Thyroid gland (tissue), 4 donors: ENCODE data around the gene SHISA9.

Experiments used
- CTCF ChIP-seq, 6 experiments: fragments of 200-600 bp in 3 of 6; fragments of 450-650 bp in 3 of 6; sonication (generic) in 3 of 6; IDR thresholded peaks; one replicate each; pipeline ENCODE4 v1.5.1; 2016 to 2019; ENCODE audit warnings: antibody characterized with exemption in 6 of 6, mild to moderate bottlenecking in 2 of 6, inconsistent platforms in 1 of 6, moderate library complexity in 1 of 6
- POLR2A ChIP-seq, 2 donors: fragments of 450-650 bp; IDR thresholded peaks; one replicate each; pipeline ENCODE4 v1.6.1; 2017; ENCODE audit warnings: antibody characterized with exemption in 2 of 2, mild to moderate bottlenecking in 2 of 2, moderate library complexity in 1 of 2

- no peak for TF ChIP-seq CTCF (IDR thresholded peaks at IDR 0.05)
- TF ChIP-seq POLR2A (IDR thresholded peaks at IDR 0.05) = no peak
These were observed 111.6 kb downstream of the SHISA9 start for GRCh38 chr16:13013043-13013442.
